Neuronal stem cell (in vitro differentiated cells): Measurements from ENCODE around the gene MYH13.

Experiments used
- DNase-seq: peaks from one replicate; pipeline ENCODE4 v3.0.0-alpha.2; 2013; ENCODE audit warnings: low spot score
- H2AFZ ChIP-seq: one replicate; pipeline ENCODE4 v1.6.1; 2013; ENCODE audit warnings: mild to moderate bottlenecking, low read length, inconsistent platforms
- H2AK5ac ChIP-seq: 2 replicates; pipeline ENCODE4 v1.6.1; 2013; ENCODE audit warnings: low read depth, mild to moderate bottlenecking, inconsistent platforms, low read length, moderate library complexity, mixed read lengths
- H2BK120ac ChIP-seq: 2 replicates; pipeline ENCODE4 v1.6.1; 2013; ENCODE audit warnings: low read depth, mild to moderate bottlenecking, inconsistent platforms, low read length, moderate library complexity, mixed read lengths
- H2BK12ac ChIP-seq: one replicate; pipeline ENCODE4 v1.6.1; 2013; ENCODE audit warnings: low read length, inconsistent platforms
- H2BK15ac ChIP-seq: 2 replicates; pipeline ENCODE4 v1.6.1; 2013; ENCODE audit warnings: mild to moderate bottlenecking, low read length, inconsistent platforms, mixed read lengths
- H2BK5ac ChIP-seq: one replicate; pipeline ENCODE4 v1.6.1; 2013; ENCODE audit warnings: inconsistent platforms, mild to moderate bottlenecking, low read length, moderate library complexity
- H3K14ac ChIP-seq: one replicate; pipeline ENCODE4 v1.6.1; 2013; ENCODE audit warnings: low read length, inconsistent platforms
- H3K18ac ChIP-seq: 2 replicates; pipeline ENCODE4 v1.6.1; 2013; ENCODE audit warnings: low read length, inconsistent platforms
- H3K23ac ChIP-seq: 2 replicates; pipeline ENCODE4 v1.6.1; 2013; ENCODE audit warnings: low read depth, mild to moderate bottlenecking, mixed read lengths, low read length, inconsistent platforms; ENCODE audit not compliant: poor library complexity
- H3K27ac ChIP-seq: replicated peaks from 3 replicates; pipeline ENCODE4 v1.5.1; 2013; ENCODE audit warnings: low read length, inconsistent platforms
- H3K27me3 ChIP-seq, 3 experiments: 2 replicates each; pipeline ENCODE4 v1.6.1; 2013; ENCODE audit warnings: low read length in 3 of 3, mild to moderate bottlenecking in 2 of 3, inconsistent platforms in 1 of 3, low read depth in 1 of 3, mixed read lengths in 1 of 3, moderate library complexity in 1 of 3; ENCODE audit not compliant: control insufficient read depth in 3 of 3, insufficient read depth in 3 of 3
- H3K36me3 ChIP-seq, 2 donors: replicated peaks in 1 of 2; 2 replicates each; pipeline ENCODE4 v1.6.1; 2013; ENCODE audit warnings: low read length in 2 of 2; ENCODE audit not compliant: control insufficient read depth in 2 of 2, insufficient read depth in 2 of 2
- H3K4ac ChIP-seq: 2 replicates; pipeline ENCODE4 v1.6.1; 2013; ENCODE audit warnings: inconsistent platforms, mild to moderate bottlenecking, low read length, moderate library complexity
- H3K4me1 ChIP-seq, 2 donors: 1 replicate in 1 of 2; 2 replicates in 1 of 2; pipeline ENCODE4 v1.6.1; 2013; ENCODE audit warnings: low read length in 2 of 2, low read depth in 1 of 2; ENCODE audit not compliant: control insufficient read depth in 2 of 2, insufficient read depth in 1 of 2
- H3K4me2 ChIP-seq: one replicate; pipeline ENCODE4 v1.6.1; 2013; ENCODE audit warnings: mild to moderate bottlenecking, low read length, inconsistent platforms; ENCODE audit not compliant: insufficient read depth, poor library complexity, severe bottlenecking
- H3K4me3 ChIP-seq, 2 donors: 2 replicates each; pipeline ENCODE4 v1.5.1; 2013; ENCODE audit warnings: low read length in 2 of 2, mild to moderate bottlenecking in 2 of 2, inconsistent platforms in 1 of 2, moderate library complexity in 1 of 2
- H3K79me1 ChIP-seq: one replicate; pipeline ENCODE4 v1.6.1; 2013; ENCODE audit warnings: low read depth, mild to moderate bottlenecking, inconsistent platforms, low read length, moderate library complexity
- H3K9ac ChIP-seq: one replicate; pipeline ENCODE4 v1.6.1; 2013; ENCODE audit warnings: mild to moderate bottlenecking, low read depth, low read length, inconsistent platforms; ENCODE audit not compliant: poor library complexity
- H3K9me3 ChIP-seq, 2 donors: replicated peaks in 1 of 2; 2 replicates each; pipeline versions ENCODE3 to v1.6.1; 2013; ENCODE audit warnings: low read length in 2 of 2, mild to moderate bottlenecking in 2 of 2, inconsistent platforms in 1 of 2, low read depth in 1 of 2, mixed read lengths in 1 of 2, moderate library complexity in 1 of 2; ENCODE audit not compliant: control insufficient read depth in 2 of 2, insufficient read depth in 1 of 2
- H4K8ac ChIP-seq: one replicate; pipeline ENCODE4 v1.6.1; 2013; ENCODE audit warnings: low read depth, mild to moderate bottlenecking, inconsistent platforms, low read length, moderate library complexity
- H4K91ac ChIP-seq: one replicate; pipeline ENCODE4 v1.6.1; 2013; ENCODE audit warnings: low read length, low read depth, mild to moderate bottlenecking, inconsistent platforms; ENCODE audit not compliant: poor library complexity
- WGBS, 2 donors: extraction: QIAGEN DNeasy Blood & Tissue Kit; methylation state at CpG; one replicate each; pipeline ENCODE4 v1.1.7; 2013; ENCODE audit warnings: missing lambda C conversion rate in 2 of 2, mixed read lengths in 1 of 2; ENCODE audit not compliant: insufficient read length in 2 of 2, insufficient replicate concordance in 1 of 2; ENCODE audit errors: extremely low coverage in 2 of 2; 5-methylcytosine and 5-hydroxymethylcytosine counted together

Gene MYH13

GRCh38 chr17:10278218-10278617 lies 94.6 kb downstream of the MYH13 start:
- Histone ChIP-seq H2AFZ (no peak overlapping the region), H3K4ac (no peak overlapping the region), H3K4me2 (no peak overlapping the region), H4K8ac (no peak overlapping the region), H3K27me3 (no peaks in the 10 kb centered on the region), H4K91ac (no peak overlapping the region), H3K9me3 (no peaks in the 10 kb centered on the region), H3K36me3 (no peaks in the 10 kb centered on the region), H2BK120ac (no peak overlapping the region), H3K23ac (no peak overlapping the region), H3K9ac (no peak overlapping the region), H3K4me3 (no peak overlapping the region), H2BK12ac (no peak overlapping the region), H3K27ac (no peak overlapping the region), H2BK15ac (no peak overlapping the region), H2BK5ac (no peak overlapping the region), H2AK5ac (no peak overlapping the region), H3K4me1 (peaks cover 0 to 10% of the 10 kb centered on the region in 2 donors), H3K18ac (no peak overlapping the region), H3K14ac (no peak overlapping the region), H3K79me1 (no peaks in the 10 kb centered on the region)
- no CpG with 5 or more reads among the region's 3 CpGs for WGBS, 2 donors
- DNase-seq: no peak

DNA sequence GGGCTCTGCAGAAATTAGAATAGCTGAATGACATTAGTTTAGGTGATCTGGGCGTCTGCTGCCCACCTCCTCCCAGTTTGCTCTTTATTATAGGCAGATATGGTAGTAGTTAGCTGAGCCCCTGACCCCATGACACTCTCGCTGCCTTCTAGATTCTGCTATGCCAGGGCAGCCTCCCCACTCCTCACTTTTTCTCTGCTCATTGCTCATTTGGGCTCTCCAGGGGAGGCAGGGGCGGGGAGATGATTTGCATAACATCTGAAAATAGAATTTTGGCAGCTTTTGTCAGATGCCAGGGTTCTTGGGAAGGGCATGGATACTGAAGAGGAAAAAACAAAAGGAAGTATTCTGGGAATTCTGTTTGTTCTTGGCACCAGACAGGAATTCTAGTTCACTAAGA lies 96.4 kb downstream of the MYH13 start:
- Histone ChIP-seq H3K27me3 (no peaks in the 10 kb centered on the region), H2BK12ac (no peak overlapping the region), H3K9me3 (no peaks in the 10 kb centered on the region), H2BK15ac (no peak overlapping the region), H3K27ac (no peak overlapping the region), H3K79me1 (no peaks in the 10 kb centered on the region), H4K91ac (no peak overlapping the region), H3K36me3 (no peaks in the 10 kb centered on the region), H3K18ac (no peak overlapping the region), H3K14ac (no peak overlapping the region), H2BK5ac (no peak overlapping the region), H2AK5ac (no peak overlapping the region), H3K4me2 (no peak overlapping the region), H2AFZ (no peak overlapping the region), H3K4me1 (peaks cover 0 to 10% of the 10 kb centered on the region in 2 donors), H2BK120ac (no peak overlapping the region), H3K4ac (no peak overlapping the region), H3K23ac (no peak overlapping the region), H3K9ac (no peak overlapping the region), H4K8ac (no peak overlapping the region), H3K4me3 (no peak overlapping the region)
- no CpG with 5 or more reads among the region's 3 CpGs for WGBS, 2 donors
- DNase-seq: no peak

GRCh38 chr17:10275418-10275817 lies 97.4 kb downstream of the MYH13 start:
- Histone ChIP-seq H3K36me3 (no peaks in the 10 kb centered on the region), H3K4me1 (peaks cover 0 to 10% of the 10 kb centered on the region in 2 donors), H3K79me1 (no peaks in the 10 kb centered on the region), H3K4me3 (no peak overlapping the region), H3K27ac (no peak overlapping the region), H3K9ac (no peak overlapping the region), H3K14ac (no peak overlapping the region), H2BK15ac (peak overlapping the region; percentile 28), H3K23ac (no peak overlapping the region), H3K4ac (no peak overlapping the region), H2BK5ac (no peak overlapping the region), H4K8ac (no peak overlapping the region), H2BK120ac (no peak overlapping the region), H3K27me3 (no peaks in the 10 kb centered on the region), H3K9me3 (no peaks in the 10 kb centered on the region), H2AFZ (no peak overlapping the region), H4K91ac (no peak overlapping the region), H2AK5ac (peak overlapping the region; percentile 6), H3K4me2 (no peak overlapping the region), H3K18ac (peak overlapping the region; percentile 16), H2BK12ac (no peak overlapping the region)
- no CpG with 5 or more reads among the region's 8 CpGs for WGBS, 2 donors
- DNase-seq: no peak

DNA sequence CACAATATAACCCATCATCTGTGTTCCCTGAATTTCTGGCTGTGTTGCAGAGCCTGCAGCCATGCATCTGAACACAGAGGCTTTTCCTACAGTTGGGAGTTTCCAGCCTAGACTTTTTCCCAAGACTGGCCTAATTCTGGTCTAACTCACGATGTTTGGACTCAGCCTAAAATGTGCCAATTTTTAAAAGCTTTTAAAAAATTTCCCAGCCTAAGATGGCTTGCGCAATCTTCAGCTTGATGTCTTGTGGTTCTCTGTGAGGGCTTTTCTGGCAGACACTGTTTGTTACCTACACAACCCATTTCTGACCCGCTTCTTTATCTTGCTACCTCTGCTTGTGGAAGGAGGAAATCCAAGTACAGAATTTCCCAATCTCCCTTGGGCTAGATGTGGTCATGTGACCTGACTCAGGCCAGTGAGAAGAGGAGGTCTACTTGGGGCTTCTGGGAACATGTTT lies 101.7 kb downstream of the MYH13 start:
- Histone ChIP-seq H3K27me3 (no peaks in the 10 kb centered on the region), H3K27ac (no peak overlapping the region), H3K9me3 (no peaks in the 10 kb centered on the region), H3K4ac (no peak overlapping the region), H3K79me1 (no peaks in the 10 kb centered on the region), H4K91ac (no peak overlapping the region), H3K18ac (no peak overlapping the region), H2AFZ (no peak overlapping the region), H2BK12ac (no peak overlapping the region), H3K23ac (no peak overlapping the region), H3K36me3 (no peaks in the 10 kb centered on the region), H2BK120ac (no peak overlapping the region), H2BK15ac (no peak overlapping the region), H4K8ac (no peak overlapping the region), H3K14ac (no peak overlapping the region), H2BK5ac (no peak overlapping the region), H3K9ac (no peak overlapping the region), H3K4me3 (no peak overlapping the region), H3K4me1 (peaks cover 0 to 3% of the 10 kb centered on the region in 2 donors), H3K4me2 (no peak overlapping the region), H2AK5ac (no peak overlapping the region)
- no peak for DNase-seq
- WGBS, 2 donors: no CpG with 5 or more reads among the region's 3 CpGs
